ENCODE results near the gene AATK.

The AATK gene

GRCh38 chr17:81151278-81151677 is 14.7 kb downstream of the AATK start:
- H3K27ac ChIP-seq (replicated peaks) = no peak overlapping the region; the same call in none of the 2 replicates
- no peak for TF ChIP-seq GABPA (IDR thresholded peaks at IDR 0.05; ENCODE audit: low read depth)
- no peak for TF ChIP-seq CTCF (IDR thresholded peaks at IDR 0.05; ENCODE audit: insufficient read depth, low read length)
- TF ChIP-seq POLR2AphosphoS5 (IDR thresholded peaks at IDR 0.05; ENCODE audit: low read depth) = no peak
- no peak for TF ChIP-seq SPI1 (IDR thresholded peaks at IDR 0.05; ENCODE audit: borderline replicate concordance, low read depth)
- TF ChIP-seq, protein P1, sequence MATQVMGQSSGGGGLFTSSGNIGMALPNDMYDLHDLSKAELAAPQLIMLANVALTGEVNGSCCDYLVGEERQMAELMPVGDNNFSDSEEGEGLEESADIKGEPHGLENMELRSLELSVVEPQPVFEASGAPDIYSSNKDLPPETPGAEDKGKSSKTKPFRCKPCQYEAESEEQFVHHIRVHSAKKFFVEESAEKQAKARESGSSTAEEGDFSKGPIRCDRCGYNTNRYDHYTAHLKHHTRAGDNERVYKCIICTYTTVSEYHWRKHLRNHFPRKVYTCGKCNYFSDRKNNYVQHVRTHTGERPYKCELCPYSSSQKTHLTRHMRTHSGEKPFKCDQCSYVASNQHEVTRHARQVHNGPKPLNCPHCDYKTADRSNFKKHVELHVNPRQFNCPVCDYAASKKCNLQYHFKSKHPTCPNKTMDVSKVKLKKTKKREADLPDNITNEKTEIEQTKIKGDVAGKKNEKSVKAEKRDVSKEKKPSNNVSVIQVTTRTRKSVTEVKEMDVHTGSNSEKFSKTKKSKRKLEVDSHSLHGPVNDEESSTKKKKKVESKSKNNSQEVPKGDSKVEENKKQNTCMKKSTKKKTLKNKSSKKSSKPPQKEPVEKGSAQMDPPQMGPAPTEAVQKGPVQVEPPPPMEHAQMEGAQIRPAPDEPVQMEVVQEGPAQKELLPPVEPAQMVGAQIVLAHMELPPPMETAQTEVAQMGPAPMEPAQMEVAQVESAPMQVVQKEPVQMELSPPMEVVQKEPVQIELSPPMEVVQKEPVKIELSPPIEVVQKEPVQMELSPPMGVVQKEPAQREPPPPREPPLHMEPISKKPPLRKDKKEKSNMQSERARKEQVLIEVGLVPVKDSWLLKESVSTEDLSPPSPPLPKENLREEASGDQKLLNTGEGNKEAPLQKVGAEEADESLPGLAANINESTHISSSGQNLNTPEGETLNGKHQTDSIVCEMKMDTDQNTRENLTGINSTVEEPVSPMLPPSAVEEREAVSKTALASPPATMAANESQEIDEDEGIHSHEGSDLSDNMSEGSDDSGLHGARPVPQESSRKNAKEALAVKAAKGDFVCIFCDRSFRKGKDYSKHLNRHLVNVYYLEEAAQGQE (IDR thresholded peaks at IDR 0.05; ENCODE audit: insufficient replicate concordance, low read depth) = no peak
- no peaks in the 10 kb centered on the region for H3K27me3 ChIP-seq (ENCODE audit: insufficient read depth, poor library complexity, severe bottlenecking)
- DNase-seq (ENCODE audit: low read depth in 1 of 2, low spot score in 1 of 2) = no peak
- H3K4me3 ChIP-seq (replicated peaks; ENCODE audit: insufficient read depth, low read length) = no peak overlapping the region

DNA sequence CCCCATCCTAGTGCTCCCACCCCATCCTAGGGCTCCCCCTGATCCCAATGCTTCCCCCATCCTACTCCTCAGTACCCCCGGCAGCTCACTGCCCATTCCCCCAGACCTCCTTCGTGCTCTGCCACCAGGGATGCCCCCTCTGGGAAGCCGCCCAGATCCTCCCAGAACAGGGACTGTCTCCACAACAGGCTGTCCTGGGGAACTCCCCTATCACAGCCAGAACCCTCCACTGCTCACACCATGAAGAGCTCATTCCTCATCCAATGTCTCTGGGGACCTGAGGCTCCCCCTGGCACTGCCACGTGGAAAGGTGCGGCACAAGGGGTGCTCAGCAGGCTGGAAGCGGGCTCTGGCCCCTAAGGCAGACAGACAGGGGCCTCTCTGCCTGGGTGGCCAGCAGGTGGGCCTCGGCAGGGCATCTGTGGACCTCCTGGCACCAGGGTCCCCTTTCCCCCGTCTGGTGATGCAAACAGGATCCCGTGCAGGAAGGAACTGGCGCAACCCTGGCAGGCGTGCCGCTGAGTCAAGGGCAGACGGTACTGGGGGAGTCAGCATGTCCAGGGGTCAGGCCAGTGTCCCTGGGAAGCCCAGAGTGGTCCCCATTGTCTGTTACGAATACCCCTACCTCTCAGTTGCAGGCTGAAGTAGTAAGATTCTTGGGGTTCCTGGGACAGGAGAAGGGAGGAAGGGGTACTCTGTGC is 15.5 kb downstream of the AATK start:
- Histone ChIP-seq H3K27me3 (ENCODE audit: insufficient read depth, poor library complexity, severe bottlenecking) (no peaks in the 10 kb centered on the region), H3K27ac (replicated peaks) (peak overlapping the region; percentile 64), H3K4me3 (replicated peaks; ENCODE audit: insufficient read depth, low read length) (no peak overlapping the region; the same call in 1 of the 2 replicates)
- DNase-seq (ENCODE audit: low read depth in 1 of 2, low spot score in 1 of 2) = peak; percentile 48 to 78
- TF ChIP-seq POLR2AphosphoS5 (IDR thresholded peaks at IDR 0.05; ENCODE audit: low read depth) (peak; percentile 50; the same call in 1 of the 2 replicates), GABPA (IDR thresholded peaks at IDR 0.05; ENCODE audit: low read depth) (no peak)

DNA sequence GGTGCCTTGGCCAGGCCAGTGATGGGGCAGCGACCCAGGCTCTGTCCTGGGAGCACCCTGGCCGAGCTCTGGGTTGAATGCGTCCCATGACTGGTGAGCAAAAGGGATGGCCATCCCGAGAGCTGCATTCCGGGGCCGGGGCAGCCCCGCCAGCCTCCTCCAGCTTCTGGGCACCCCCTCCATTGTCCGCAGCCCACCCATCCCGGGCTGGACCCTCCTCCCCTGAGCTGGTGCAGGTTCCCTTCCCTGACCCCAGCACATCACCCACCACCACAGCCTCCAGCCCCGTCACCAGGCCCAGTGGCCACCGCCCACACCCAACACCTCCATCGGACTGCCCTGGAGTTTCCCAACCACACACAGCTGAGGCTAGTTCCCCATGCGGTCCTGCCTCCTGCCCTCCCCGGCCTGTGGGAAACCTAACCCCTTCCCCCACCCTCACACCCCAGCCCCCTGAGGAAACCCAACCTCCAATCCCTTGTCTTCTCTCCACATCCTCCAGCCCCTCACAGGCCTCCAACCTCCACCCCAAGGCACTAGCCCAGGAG is 17.0 kb downstream of the AATK start:
- Histone ChIP-seq H3K4me3 (replicated peaks; ENCODE audit: insufficient read depth, low read length) (no peak overlapping the region), H3K27me3 (ENCODE audit: insufficient read depth, poor library complexity, severe bottlenecking) (no peaks in the 10 kb centered on the region), H3K27ac (replicated peaks) (peak overlapping the region; percentile 64)
- DNase-seq (ENCODE audit: low read depth in 1 of 2, low spot score in 1 of 2) = peak in 1 of 2 experiments; percentile 75
- TF ChIP-seq, protein P1 (IDR thresholded peaks at IDR 0.05; ENCODE audit: insufficient replicate concordance, low read depth) = no peak
- TF ChIP-seq GABPA (IDR thresholded peaks at IDR 0.05; ENCODE audit: low read depth) (no peak), POLR2AphosphoS5 (IDR thresholded peaks at IDR 0.05; ENCODE audit: low read depth) (no peak), CTCF (IDR thresholded peaks at IDR 0.05; ENCODE audit: insufficient read depth, low read length) (no peak), SPI1 (IDR thresholded peaks at IDR 0.05; ENCODE audit: borderline replicate concordance, low read depth) (no peak; the same call in 1 of the 2 replicates)

GRCh38 chr17:81148571-81148970 is 17.4 kb downstream of the AATK start:
- no peak overlapping the region for H3K4me3 ChIP-seq (replicated peaks; ENCODE audit: insufficient read depth, low read length)
- no peak overlapping the region for H3K27ac ChIP-seq (replicated peaks)
- no peak for TF ChIP-seq CTCF (IDR thresholded peaks at IDR 0.05; ENCODE audit: insufficient read depth, low read length)
- TF ChIP-seq, protein P1 (IDR thresholded peaks at IDR 0.05; ENCODE audit: insufficient replicate concordance, low read depth) = no peak
- no peak for TF ChIP-seq GABPA (IDR thresholded peaks at IDR 0.05; ENCODE audit: low read depth)
- TF ChIP-seq SPI1 (IDR thresholded peaks at IDR 0.05; ENCODE audit: borderline replicate concordance, low read depth) = no peak
- TF ChIP-seq POLR2AphosphoS5 (IDR thresholded peaks at IDR 0.05; ENCODE audit: low read depth) = no peak
- DNase-seq (ENCODE audit: low read depth in 1 of 2, low spot score in 1 of 2) = no peak
- no peaks in the 10 kb centered on the region for H3K27me3 ChIP-seq (ENCODE audit: insufficient read depth, poor library complexity, severe bottlenecking)
